Amygdala (tissue), 56 donors: ENCODE measurements around the gene SYTL3.

Source experiments
- DNase-seq, 56 donors: peaks; one replicate each; lab custom pipeline; 2025; lab: John Stamatoyannopoulos, UW

Gene SYTL3

DNA sequence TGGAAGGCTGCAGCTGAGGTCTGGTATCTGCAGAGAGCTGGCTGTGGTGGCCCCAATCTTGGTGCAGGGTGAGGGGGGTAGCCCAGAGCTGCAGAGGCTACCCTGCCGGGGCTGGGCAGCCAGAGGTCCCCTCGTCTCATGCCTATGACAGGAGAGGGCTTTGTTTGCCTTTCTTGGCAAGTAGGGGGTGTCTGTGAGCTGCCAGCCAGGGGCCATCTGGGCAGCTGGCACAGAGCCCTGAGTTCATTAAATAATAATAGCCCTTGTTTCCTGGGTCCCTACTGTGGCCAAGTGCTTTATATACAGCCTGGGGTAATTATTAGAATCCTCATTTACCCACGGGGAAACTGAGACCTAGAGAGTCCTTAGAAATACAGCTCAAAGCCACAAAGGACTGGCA is 102.8 kb downstream of the SYTL3 start:
- peak in 55 of 56 donors; percentile 14 to 95 (median 82) for DNase-seq

DNA sequence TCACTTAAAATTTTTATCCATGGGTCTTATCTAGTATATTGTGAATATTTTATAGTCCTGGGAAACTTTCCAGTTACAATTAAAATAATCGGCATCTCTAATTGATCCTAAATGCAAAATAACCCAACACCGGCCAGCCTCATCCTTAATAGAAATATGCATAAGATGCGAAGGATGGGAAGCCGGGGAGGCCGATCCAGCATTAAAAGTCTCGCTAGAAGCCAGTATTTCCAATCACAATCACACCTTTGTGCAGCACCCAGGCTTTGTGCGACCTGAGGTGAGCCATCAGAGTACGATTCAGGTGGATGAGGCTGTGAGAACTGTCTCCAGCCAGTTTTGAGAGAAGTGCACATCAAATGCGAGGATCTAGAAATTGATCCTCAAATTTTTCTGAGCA is 104.0 kb downstream of the SYTL3 start:
- DNase-seq: no peak

DNA sequence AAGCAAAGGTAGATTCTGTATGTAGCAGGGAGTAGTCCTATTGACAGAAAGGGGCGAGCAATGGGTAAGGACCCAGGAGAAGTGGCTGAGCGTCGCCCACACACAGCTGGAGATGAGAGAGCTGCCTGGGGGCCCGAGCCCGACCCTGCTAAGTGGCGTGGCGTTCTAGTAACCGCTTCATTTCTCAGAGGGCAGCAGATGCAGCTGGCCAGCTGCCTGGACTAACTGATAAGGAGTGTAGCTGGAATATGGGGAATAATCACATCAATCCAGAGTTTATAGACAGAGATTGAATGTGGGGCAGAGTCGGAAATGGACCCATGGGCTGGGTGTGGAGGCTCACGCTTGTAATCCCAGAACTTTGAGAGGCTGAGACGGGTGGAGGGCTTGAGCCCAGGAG is 104.9 kb downstream of the SYTL3 start:
- no peak for DNase-seq

DNA sequence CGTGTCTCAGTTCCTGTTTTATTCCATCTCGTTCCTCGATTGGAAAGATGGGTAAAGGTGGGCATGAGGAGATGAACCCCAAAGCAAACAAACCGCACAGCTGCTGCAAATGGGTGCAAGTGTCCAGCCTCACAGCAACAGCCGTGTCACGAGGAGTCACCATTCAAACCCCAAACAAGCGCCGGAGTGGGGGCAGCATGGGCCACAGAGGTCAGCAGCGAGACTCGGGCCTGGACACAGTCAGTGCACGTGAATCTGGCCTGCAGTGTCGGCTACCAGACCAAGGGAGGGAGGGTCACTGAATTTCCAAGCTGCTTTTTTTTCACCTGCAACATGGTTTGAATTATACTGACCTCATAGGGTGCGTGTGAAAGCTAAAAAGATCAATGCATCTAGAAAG is 105.8 kb downstream of the SYTL3 start:
- DNase-seq: no peak

DNA sequence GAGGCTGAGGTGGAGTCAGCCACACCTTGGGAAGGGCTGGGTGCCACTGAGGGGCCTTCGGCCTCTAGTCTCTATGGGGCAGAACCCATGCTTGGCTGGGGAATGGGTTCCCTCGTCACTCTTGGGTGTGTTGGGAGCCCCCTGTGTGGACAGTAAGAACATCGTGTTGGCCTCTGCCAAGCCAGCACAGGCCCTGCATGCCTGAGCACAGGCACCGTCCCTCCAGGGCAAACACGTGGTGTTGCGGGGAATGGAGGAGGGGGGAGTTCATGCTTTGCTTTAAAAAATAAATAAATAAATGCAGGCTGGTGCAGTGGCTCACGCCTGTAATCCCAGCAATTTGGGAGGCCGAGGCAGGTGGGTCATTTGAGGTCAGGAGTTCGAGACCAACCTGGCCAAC is 106.3 kb downstream of the SYTL3 start:
- no peak for DNase-seq

DNA sequence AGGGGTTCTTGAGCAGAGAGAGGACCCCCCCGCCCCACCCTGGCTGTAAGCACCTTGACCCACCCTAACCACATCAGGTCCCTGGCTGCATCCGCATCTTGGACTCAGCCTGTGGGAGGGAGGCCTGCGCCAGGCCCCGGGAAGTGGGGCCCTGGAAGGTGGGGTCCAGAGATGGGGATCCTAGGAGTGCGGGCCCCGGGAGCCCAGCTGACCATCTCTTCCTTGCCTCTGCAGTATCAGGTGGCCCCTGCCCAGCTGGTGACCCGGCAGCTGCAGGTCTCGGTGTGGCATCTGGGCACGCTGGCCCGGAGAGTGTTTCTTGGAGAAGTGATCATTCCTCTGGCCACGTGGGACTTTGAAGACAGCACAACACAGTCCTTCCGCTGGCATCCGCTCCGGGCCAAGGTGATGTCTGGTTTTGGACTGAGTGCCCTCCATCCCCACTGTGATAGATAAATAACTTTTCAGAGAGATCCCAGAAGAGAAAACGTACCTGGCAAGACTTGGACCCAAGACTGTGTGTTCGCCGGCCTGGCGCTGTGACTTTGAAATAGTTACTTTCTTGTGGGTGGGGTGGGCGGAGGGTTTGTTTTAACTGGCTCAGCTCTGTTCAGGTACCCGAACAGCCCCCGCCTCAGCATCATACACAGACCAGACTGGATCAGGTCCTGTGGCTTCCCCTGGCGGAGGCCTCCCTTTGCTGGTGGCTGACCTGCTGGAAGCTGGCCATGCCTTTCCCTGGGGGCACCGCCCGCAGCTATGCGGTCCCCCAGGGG is 107.3 kb downstream of the SYTL3 start:
- no peak for DNase-seq

DNA sequence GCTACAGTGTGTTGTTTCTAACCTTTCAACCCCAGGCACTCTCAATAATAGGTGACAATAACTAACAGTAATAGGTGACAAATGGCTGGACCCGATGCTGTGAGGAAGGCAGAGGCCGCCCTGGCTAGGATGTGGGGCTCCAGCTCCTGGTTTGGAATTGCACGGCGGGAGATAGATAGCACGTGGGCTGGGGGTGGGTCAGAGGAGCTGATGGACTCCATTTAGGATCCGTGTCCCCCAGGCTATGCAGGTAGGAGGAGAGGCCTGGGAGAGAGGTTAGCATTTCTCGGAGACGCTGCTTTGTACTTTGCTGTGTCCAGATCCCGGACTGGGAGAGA is 107.9 kb downstream of the SYTL3 start:
- no peak for DNase-seq

DNA sequence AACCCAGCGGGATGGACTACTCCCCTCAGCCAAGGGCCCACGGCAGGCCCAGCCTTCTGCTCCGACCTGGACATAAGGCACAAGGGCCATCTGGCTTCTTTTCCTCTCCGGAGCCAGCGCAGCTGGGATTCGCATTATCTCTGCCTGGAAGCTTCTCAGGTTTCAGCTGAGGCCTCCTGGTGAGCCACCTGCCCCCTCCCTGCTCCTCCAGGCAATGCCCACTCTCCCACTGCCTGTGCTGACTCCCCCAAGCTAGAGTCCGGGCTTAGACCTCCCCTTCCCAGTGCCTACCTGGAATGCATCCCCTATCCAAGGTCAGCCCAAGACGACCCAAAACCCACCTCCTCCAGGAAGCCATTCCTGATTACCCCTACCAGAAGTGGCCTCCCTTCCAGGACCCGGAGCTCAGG is 108.6 kb downstream of the SYTL3 start:
- no peak for DNase-seq

DNA sequence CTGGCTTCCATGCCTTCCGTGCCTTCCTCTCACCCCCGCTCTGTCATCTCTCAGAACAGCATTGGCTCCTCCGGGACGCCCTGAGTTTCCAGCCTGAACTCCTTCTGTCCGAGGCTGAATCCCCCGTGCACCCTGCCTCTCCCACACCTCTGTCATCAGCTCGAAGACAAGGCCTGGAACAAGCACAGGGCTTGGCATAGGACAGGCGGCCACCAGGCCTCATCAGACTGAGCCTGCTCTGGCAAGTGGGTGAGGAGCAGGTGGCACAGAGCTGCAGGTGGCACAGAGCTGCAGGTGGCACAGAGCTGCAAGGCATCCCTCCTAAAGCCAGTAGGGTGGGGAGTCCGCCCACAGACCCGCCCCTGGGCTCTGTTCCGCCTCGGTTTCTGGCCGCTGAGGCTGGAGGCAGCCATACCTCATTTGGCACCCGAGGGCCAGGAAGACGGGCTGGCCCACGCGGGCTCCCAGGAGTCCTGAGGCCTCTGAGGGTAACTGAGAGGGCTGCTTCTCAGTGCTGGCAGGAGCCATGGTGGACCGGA is 109.2 kb downstream of the SYTL3 start:
- DNase-seq: no peak

DNA sequence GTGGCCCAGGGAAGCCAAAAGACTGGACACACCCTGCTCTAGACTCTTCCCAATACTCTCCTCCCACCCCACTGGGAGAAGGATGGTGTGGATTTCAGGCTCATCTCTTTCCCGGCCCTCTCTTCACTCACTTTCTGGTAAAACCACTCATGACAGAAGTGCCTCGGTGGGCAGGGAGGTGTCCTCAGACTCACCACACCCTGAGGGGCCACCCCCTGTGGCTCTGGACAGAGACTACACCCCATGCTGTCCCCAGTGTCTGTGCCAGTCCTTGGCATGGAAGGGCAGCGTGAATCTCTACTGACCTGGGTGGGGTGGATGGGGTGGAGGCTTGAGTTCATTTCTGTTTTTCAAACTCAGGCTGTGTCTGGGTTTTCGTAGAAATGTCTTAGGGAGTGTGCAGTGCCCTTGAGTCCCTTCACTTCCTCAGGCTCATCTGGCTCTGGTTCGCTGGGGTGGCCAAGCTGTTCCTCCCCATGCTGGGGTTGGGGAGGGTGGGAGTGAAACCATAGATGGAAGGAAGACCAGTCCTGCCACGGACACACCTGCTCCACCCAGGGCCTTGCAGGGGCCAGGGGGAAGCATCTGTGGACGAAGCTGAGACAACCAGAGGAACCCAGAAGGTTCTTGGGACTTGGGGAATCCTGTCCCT is 110.2 kb downstream of the SYTL3 start:
- no peak for DNase-seq

DNA sequence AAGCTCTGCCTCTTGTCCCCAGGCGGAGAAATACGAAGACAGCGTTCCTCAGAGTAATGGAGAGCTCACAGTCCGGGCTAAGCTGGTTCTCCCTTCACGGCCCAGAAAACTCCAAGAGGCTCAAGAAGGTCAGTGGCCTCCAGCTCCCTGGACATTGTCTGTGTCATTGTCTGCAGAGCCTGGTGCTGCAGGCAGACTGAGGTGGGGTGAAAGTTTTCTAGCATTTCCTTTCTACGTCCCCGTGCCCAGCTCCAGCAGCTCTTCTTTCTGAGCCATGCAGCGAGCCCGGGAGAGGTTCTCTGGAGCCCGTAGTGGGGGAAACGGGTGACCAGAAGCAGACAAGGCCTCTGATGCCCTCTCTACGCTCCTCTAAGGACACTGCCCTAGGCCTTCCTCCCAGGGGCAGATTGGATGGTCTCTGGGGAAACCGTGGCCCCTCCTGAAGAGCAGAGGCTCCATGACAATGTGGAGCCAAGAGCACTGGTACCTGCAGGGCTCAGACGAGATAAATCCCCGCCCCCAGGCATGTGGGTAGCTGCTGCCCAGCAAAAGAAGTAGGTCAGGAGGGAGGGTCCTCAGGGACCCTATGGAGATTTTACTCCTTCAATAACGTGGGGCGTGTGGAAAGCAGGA is 110.9 kb downstream of the SYTL3 start:
- no peak for DNase-seq

DNA sequence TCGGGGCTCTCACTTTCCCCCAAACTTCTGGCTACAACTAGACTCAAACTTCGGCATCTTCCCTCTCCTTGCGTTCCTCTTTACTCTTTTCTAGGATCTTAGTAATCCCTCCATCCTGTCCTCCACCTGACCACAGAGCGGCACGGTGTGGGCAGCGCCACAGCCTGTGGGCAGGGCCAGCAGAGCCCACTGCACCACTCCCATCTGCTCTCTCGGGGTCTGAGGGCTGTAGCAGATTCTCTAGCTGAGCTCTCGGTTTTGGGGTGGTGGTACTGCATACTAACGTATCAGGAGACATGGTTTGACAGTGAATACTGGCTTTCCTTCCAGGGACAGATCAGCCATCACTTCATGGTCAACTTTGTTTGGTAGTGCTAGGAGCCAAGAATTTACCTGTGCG is 111.9 kb downstream of the SYTL3 start:
- no peak for DNase-seq

DNA sequence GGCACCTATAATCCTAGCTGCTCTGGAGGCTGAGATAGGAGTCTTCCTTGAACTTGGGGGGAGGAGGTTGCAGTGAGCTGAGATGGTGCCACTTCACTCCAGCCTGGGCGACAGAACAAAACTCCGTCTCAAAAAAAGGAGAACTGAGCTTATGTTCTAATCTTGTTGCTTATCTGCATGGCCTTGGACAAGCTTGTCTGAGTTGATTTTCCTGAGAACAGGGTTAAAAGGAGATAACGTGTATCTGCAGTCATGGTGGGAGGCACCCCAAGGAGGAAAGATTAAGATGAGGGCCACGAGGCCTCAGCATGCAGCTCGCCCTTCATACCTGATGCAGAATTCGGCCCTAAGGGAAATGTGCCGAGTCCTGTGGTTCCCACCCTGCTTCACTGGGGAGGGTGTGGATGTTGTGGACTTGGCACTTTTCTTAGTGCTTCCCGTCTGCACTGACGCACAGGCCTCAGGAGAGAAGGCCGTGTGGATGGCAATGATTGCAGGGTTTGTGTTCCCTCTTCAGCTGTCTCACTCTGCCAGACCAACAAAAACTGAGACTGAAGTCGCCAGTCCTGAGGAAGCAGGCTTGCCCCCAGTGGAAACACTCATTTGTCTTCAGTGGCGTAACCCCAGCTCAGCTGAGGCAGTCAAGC is 113.1 kb downstream of the SYTL3 start:
- peak in 7 of 56 donors; percentile 14 to 51 (median 22) for DNase-seq

DNA sequence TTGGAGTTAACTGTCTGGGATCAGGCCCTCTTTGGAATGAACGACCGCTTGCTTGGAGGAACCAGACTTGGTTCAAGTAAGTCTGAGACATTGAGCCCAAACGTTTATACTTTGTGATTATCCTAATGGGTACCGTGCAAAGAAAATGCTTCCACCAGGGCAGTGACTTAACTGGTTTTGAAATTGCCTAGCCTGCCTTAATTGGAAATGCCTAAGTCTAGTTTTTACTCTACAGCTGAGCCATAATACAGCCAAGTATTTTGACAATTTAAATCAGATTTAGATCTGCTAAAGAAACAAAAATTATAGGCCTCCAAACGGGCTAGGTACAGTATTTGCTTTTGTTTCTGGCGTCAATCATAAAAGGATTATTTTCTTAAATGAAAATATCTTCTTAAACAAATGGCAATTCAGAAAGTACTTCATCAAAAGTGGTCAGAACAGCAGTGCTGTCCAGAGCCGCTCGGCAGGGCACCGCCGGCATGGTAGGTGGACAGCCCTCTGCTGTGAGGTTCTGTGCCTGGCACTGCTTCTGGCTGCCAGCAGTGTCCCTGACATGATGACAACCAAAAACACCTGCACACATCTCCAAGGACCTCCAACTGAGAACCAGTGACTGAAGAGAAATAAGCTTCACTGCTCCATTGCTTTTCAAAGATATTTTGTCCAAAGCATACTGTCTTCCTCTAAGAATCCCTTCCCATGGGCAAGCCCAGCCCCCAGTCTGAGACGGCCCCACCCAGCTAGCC is 113.8 kb downstream of the SYTL3 start:
- no peak for DNase-seq

DNA sequence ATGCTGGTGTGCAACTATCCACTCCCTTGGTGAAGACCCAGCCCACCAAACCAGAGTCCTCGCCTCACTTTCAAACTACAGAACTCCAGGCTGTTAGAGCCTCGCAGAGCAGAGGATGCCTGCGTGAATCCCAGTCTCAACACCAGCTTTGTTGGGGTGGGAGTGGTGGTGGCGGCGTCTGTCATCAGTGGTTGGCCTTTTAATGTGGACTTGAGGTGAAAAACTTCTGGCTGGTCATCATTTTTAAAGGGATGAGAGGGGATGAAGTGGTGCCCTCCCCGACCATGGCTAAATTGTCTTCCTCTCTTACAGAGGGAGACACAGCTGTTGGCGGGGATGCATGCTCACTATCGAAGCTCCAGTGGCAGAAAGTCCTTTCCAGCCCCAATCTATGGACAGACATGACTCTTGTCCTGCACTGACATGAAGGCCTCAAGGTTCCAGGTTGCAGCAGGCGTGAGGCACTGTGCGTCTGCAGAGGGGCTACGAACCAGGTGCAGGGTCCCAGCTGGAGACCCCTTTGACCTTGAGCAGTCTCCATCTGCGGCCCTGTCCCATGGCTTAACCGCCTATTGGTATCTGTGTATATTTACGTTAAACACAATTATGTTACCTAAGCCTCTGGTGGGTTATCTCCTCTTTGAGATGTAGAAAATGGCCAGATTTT is 114.5 kb downstream of the SYTL3 start:
- DNase-seq: no peak

DNA sequence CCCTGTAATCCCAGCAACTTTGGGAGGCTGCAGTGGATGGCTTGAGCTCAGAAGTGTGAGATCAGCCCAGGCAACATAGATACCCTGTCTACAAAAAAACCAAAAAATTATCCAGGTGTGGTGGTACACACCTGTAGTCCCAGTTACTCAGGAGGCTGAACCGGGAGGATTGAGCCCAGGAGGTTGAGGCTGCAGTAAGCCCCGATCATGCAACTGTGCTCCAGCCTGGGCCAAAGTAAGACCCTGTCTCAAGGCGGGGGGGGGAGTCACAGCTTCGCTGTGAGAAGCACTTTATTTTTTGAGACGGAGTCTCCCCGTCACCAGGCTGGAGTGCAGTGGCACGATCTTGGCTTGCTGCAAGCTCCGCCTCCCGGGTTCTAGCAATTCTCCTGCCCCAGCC is 115.1 kb downstream of the SYTL3 start:
- DNase-seq: no peak

DNA sequence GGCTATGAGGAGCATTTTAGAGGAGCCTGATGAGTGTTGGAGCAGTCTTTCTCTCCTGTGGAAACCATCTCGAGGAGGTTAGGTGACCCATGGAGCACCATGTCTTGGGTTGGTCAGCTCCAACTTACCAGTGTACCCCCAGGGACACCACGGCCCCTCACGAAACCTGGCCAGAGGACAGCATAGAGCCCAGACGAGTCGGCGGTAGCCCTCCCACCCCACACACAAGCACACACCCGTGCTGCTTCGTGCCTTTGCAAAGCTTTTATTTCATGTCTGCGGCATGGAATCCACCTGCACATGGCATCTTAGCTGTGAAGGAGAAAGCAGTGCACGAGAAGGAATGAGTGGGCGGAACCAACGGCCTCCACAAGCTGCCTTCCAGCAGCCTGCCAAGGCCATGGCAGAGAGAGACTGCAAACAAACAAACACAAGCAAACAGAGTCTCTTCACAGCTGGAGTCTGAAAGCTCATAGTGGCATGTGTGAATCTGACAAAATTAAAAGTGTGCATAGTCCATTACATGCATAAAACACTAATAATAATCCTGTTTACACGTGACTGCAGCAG is 115.7 kb downstream of the SYTL3 start:
- no peak for DNase-seq

DNA sequence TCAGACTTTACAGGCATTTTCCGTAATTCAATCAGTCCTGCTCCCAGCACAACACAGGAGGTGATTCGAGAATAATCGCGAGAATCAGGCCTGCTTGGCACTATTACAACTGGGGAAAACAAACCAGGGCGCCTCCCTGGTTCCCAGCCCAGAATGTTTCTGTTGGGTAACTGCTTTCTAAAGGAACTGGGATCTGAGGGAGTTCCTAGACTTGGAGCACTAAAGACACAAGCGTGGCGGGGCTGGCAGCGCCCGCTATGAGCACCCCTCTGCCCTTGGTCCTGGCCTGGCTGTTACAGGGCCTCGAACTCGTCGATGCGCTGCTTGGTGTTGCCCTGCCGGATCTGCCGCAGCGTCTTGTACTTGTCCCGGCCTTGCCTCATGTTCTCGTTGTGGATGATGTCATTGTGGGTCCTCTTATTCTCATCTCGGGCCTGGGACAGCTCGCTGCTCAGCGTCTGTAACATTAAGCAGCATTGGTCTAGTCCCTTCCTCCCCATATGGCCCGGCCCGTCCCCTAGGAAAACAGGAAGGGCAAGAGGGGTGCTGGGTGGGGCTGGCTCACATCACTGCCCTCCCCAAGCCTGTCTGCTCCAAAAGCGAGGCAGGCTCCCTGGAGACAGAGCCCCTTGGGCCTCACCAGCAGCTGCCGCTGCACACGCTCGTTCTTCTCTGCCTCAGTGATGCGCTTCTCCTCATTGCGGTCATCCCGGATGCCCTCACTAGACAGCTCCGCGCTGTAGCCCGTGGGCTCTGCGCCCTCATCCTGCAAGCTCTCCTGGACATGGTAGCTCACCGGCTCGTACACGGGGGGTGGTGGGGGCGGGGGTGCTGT is 117.0 kb downstream of the SYTL3 start:
- DNase-seq: peak in 27 of 56 donors; percentile 13 to 67 (median 42)

DNA sequence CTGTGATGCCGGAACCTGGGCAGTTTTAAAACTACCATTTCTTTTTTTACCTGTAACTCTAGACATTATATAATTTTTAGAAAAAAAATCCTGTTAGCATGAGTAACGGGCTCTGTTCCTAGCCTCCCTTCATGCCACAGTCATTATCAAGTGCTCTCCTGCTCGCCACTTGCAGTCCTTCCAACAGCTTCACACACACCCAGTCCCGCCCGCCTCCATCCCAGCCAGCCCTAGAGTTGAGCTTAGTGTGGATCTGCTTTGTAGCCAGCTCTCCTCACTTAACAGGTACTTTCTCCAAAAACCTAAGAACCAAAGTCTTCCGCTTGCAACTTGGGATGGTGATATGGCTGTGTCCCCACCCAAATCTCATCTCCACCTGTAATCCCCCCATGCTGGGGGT is 117.9 kb downstream of the SYTL3 start:
- no peak for DNase-seq
